HEK293 (cell line): ENCODE data around the gene HYOU1.

ENCODE experiments used
- CTCF ChIA-PET: fragments of 350-600 bp; formaldehyde crosslinking; extraction: SDS; loops from one replicate; lab custom pipeline; 2021; ENCODE audit warnings: antibody characterized with exemption; lab: Yijun Ruan, JAX
- POLR2A ChIA-PET: fragments of 300-600 bp; formaldehyde crosslinking; extraction: SDS; loops from one replicate; lab custom pipeline; 2020; ENCODE audit warnings: antibody characterized with exemption, inconsistent platforms; lab: Yijun Ruan, JAX
- H3K27ac ChIP-seq: fragments of 200-500 bp; sonication (Bioruptor generic); 2 replicates; pipeline ENCODE4 v1.5.1; 2014; ENCODE audit warnings: low read depth, low read length, control low read depth, inconsistent platforms; ENCODE audit errors: extremely low read depth
- H3K36me3 ChIP-seq, 2 experiments: fragments of 200-500 bp in 1 of 2; sonication (Bioruptor generic) in 1 of 2; 1 replicate in 1 of 2; 2 replicates in 1 of 2; pipeline ENCODE4 v1.5.1; 2014 to 2017; ENCODE audit warnings: inconsistent platforms in 2 of 2, low read length in 2 of 2; ENCODE audit not compliant: control insufficient read depth in 2 of 2, insufficient read depth in 1 of 2
- H3K4me1 ChIP-seq: fragments of 200-500 bp; sonication (Bioruptor generic); 2 replicates; pipeline ENCODE4 v1.5.1; 2014; ENCODE audit warnings: mild to moderate bottlenecking, low read length, inconsistent platforms; ENCODE audit not compliant: control insufficient read depth, insufficient read depth
- H3K4me3 ChIP-seq: 2 replicates; pipeline ENCODE4 v1.5.1; 2011; ENCODE audit warnings: low read depth, mild to moderate bottlenecking, control low read depth, low read length, moderate library complexity
- H3K9me3 ChIP-seq: fragments of 200-500 bp; sonication (Bioruptor generic); 2 replicates; pipeline ENCODE4 v1.5.1; 2014; ENCODE audit warnings: low read depth, low read length, inconsistent platforms; ENCODE audit not compliant: control insufficient read depth, insufficient read depth
- HOXC10 ChIP-seq: sonication (generic); formaldehyde crosslinking; IDR thresholded peaks from 2 replicates; pipeline ENCODE4 v1.8.1; 2023; ENCODE audit warnings: mild to moderate bottlenecking, missing genetic modification reagents
- PBX3 ChIP-seq: sonication (generic); formaldehyde crosslinking; IDR thresholded peaks from 2 replicates; pipeline ENCODE4 v1.8.1; 2022; ENCODE audit warnings: mild to moderate bottlenecking, moderate library complexity, missing genetic modification reagents
- PRDM6 ChIP-seq: fragments of 450-650 bp; formaldehyde crosslinking; IDR thresholded peaks from 2 replicates; pipeline ENCODE4 v1.5.1; 2017; ENCODE audit warnings: missing biosample characterization, missing genetic modification characterization
- REPIN1 ChIP-seq: fragments of 450-650 bp; formaldehyde crosslinking; IDR thresholded peaks from 2 replicates; pipeline ENCODE4 v1.5.1; 2017; ENCODE audit warnings: missing biosample characterization, missing genetic modification characterization, low read depth
- SP3 ChIP-seq: fragments of 450-650 bp; formaldehyde crosslinking; IDR thresholded peaks from 2 replicates; pipeline ENCODE4 v1.5.1; 2016; ENCODE audit warnings: missing biosample characterization, missing genetic modification characterization
- SP7 ChIP-seq: fragments of 450-650 bp; formaldehyde crosslinking; IDR thresholded peaks from 2 replicates; pipeline ENCODE4 v1.5.1; 2016; ENCODE audit warnings: missing biosample characterization, missing genetic modification characterization
- ZEB2 ChIP-seq: fragments of 450-650 bp; formaldehyde crosslinking; IDR thresholded peaks from 2 replicates; pipeline ENCODE4 v1.5.1; 2016; ENCODE audit warnings: missing biosample characterization, missing genetic modification characterization
- ZNF121 ChIP-seq: fragments of 450-650 bp; formaldehyde crosslinking; IDR thresholded peaks from 2 replicates; pipeline ENCODE4 v1.5.1; 2016; ENCODE audit warnings: missing biosample characterization, missing genetic modification characterization
- ZNF155 ChIP-seq: fragments of 450-650 bp; formaldehyde crosslinking; IDR thresholded peaks from 2 replicates; pipeline ENCODE4 v1.5.1; 2016; ENCODE audit warnings: missing biosample characterization, missing genetic modification characterization
- ZNF184 ChIP-seq: fragments of 450-650 bp; IDR thresholded peaks from 2 replicates; pipeline ENCODE4 v1.5.1; 2018; ENCODE audit warnings: missing biosample characterization, mild to moderate bottlenecking, missing genetic modification characterization
- ZNF2 ChIP-seq: fragments of 450-650 bp; formaldehyde crosslinking; IDR thresholded peaks from 2 replicates; pipeline ENCODE4 v1.5.1; 2016; ENCODE audit warnings: missing biosample characterization, missing genetic modification characterization
- ZNF211 ChIP-seq: fragments of 450-650 bp; formaldehyde crosslinking; IDR thresholded peaks from 2 replicates; pipeline ENCODE4 v1.5.1; 2016; ENCODE audit warnings: low read depth, missing biosample characterization, missing genetic modification characterization
- ZNF341 ChIP-seq: fragments of 450-650 bp; formaldehyde crosslinking; IDR thresholded peaks from 2 replicates; pipeline ENCODE4; 2016; ENCODE audit warnings: low read depth, missing biosample characterization, missing genetic modification characterization
- ZNF354C ChIP-seq: fragments of 450-650 bp; formaldehyde crosslinking; IDR thresholded peaks from 2 replicates; pipeline ENCODE4 v1.5.1; 2016; ENCODE audit warnings: missing biosample characterization, missing genetic modification characterization, low read depth, borderline replicate concordance
- ZNF366 ChIP-seq: fragments of 450-650 bp; formaldehyde crosslinking; conservative IDR thresholded peaks from 2 replicates; pipeline ENCODE4 v1.5.1; 2016; ENCODE audit warnings: missing biosample characterization, missing genetic modification characterization
- ZNF658 ChIP-seq: fragments of 450-650 bp; formaldehyde crosslinking; IDR thresholded peaks from 2 replicates; pipeline ENCODE4; 2016; ENCODE audit warnings: missing biosample characterization, missing genetic modification characterization
- ZNF664 ChIP-seq: fragments of 450-650 bp; formaldehyde crosslinking; IDR thresholded peaks from 2 replicates; pipeline ENCODE4 v1.5.1; 2016; ENCODE audit warnings: missing biosample characterization, missing genetic modification characterization
- ZNF747 ChIP-seq: fragments of 450-650 bp; formaldehyde crosslinking; IDR thresholded peaks from 2 replicates; pipeline ENCODE4 v1.5.1; 2016; ENCODE audit warnings: missing biosample characterization, missing genetic modification characterization

HYOU1 gene

GRCh38 chr11:119078675-119079420, 21.8 kb upstream of the HYOU1 start:
- ChIA-PET CTCF (interaction anchor here (0.7 kb wide), 1 partner anchor 380 kb away, joined by 3 read pairs; no protein-coding TSS in a partner anchor), POLR2A (interaction anchor here (1.9 kb wide), 1 partner anchor 11 kb away, joined by 7 read pairs; the partner anchor contains the start of gene VPS11)
- TF ChIP-seq PRDM6 (tag by site-specific recombination) (no peak), ZNF121 (tag by site-specific recombination) (no peak), ZNF211 (tag by site-specific recombination) (no peak)
- H3K4me1 ChIP-seq, result no peaks in the 10 kb centered on the region
- H3K4me3 ChIP-seq, result no peak overlapping the region
- no peak overlapping the region for H3K27ac ChIP-seq
- peaks cover 3 to 73% of the 10 kb centered on the region in 2 experiments; a peak in 2 of 3 replicates for H3K36me3 ChIP-seq
- H3K9me3 ChIP-seq, result no peaks in the 10 kb centered on the region

DNA sequence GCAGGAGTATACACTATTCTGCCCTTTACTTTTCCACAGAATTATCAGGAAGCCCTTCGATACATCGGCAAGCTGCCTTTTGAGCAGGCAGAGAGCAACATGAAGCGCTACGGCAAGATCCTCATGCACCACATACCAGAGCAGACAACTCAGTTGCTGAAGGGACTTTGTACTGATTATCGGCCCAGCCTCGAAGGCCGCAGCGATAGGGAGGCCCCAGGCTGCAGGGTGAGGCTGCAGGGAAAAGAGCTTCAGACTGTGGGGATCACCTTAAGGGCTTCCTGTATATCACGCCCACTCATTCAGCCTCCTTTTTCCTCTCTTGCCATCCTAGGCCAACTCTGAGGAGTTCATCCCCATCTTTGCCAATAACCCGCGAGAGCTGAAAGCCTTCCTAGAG, 20.8 kb upstream of the HYOU1 start:
- TF ChIP-seq ZNF155 (tag by site-specific recombination), result no peak
- no peak for TF ChIP-seq SP3 (tag by site-specific recombination)
- no peak for TF ChIP-seq HOXC10 (CRISPR knock-in tag)
- TF ChIP-seq ZNF366, result no peak
- no peak for TF ChIP-seq ZNF341 (tag by site-specific recombination)
- no peak for TF ChIP-seq ZNF658 (tag by site-specific recombination)
- TF ChIP-seq ZNF184 (tag by site-specific recombination), result no peak
- TF ChIP-seq PBX3, result no peak
- TF ChIP-seq ZNF211 (tag by site-specific recombination), result no peak
- no peak for TF ChIP-seq ZNF747
- TF ChIP-seq SP7 (tag by site-specific recombination), result no peak
- TF ChIP-seq REPIN1 (tag by site-specific recombination), result no peak
- TF ChIP-seq ZNF2, result no peak
- TF ChIP-seq ZNF354C (tag by site-specific recombination), result no peak
- TF ChIP-seq ZNF664 (tag by site-specific recombination), result no peak
- TF ChIP-seq ZEB2, result no peak
- TF ChIP-seq, all 188 proteins: peak for 0

More for the DNA sequence above, 20.8 kb upstream of the HYOU1 start:
- no peaks in the 10 kb centered on the region for H3K9me3 ChIP-seq
- POLR2A ChIA-PET, result interaction anchor here (1.9 kb wide), 1 partner anchor 10 kb away, joined by 7 read pairs; the partner anchor contains the start of gene VPS11
- H3K4me1 ChIP-seq, result no peaks in the 10 kb centered on the region
- H3K27ac ChIP-seq, result no peak overlapping the region
- peaks cover 3 to 83% of the 10 kb centered on the region in 2 experiments; a peak in 2 of 3 replicates for H3K36me3 ChIP-seq
- H3K4me3 ChIP-seq, result no peak overlapping the region
- CTCF ChIA-PET, result no interaction called here
